OCI-LY7 (cell line): ENCODE results near the gene NACAD. TPM values are rescaled to one million over a fixed set of nuclear protein-coding genes. Genes with fewer than 3 reads are reported as not detected.
"Not testable (repeated sequence)": the region's sequence is repeated elsewhere in the genome, so short reads cannot be mapped to it uniquely, and the experiment has no call there.

ENCODE experiments used
- BruUV-seq: library from RNA; stranded (reverse); fragments of 400-500 nt; replicated peaks from 2 replicates; lab custom pipeline; 2021; lab: Mats Ljungman, UMichigan
- CTCF ChIA-PET: fragments of 300-600 bp; sonication (Branson Sonifier 250); formaldehyde crosslinking; loops from one replicate; lab custom pipeline; 2022; ENCODE audit warnings: antibody characterized with exemption; ENCODE audit not compliant: unreplicated experiment; lab: Charles Lee
- POLR2A ChIA-PET: fragments of 300-600 bp; sonication (Branson Sonifier 250); formaldehyde crosslinking; loops from one replicate; lab custom pipeline; 2022; ENCODE audit warnings: antibody characterized with exemption; lab: Charles Lee
- DNase-seq: peaks from one replicate; pipeline ENCODE4 v3.0.0-alpha.2; 2015; ENCODE audit warnings: low spot score
- H2AFZ ChIP-seq: fragments of 200-600 bp; sonication (generic), shearing (Covaris generic); 2 replicates; pipeline ENCODE4 v1.6.1; 2014; ENCODE audit warnings: mild to moderate bottlenecking, antibody characterized with exemption, low read length, moderate library complexity
- H3K27ac ChIP-seq: fragments of 200-600 bp; sonication (generic); 2 replicates; pipeline ENCODE4 v1.5.1; 2014; ENCODE audit warnings: mixed run types, low read depth, mild to moderate bottlenecking, moderate library complexity, low read length, inconsistent platforms; ENCODE audit not compliant: poor library complexity, severe bottlenecking
- H3K36me3 ChIP-seq: fragments of 200-600 bp; sonication (generic); 2 replicates; pipeline ENCODE4 v1.6.1; 2014; ENCODE audit warnings: mild to moderate bottlenecking, antibody characterized with exemption, low read length, moderate library complexity, mixed read lengths; ENCODE audit not compliant: insufficient read depth
- H3K4me1 ChIP-seq: fragments of 200-600 bp; sonication (generic); 2 replicates; pipeline ENCODE4 v1.5.1; 2014; ENCODE audit warnings: mild to moderate bottlenecking, low read length; ENCODE audit not compliant: insufficient read depth, poor library complexity, severe bottlenecking
- H3K4me2 ChIP-seq: fragments of 200-600 bp; sonication (generic); 2 replicates; pipeline ENCODE4 v1.6.1; 2014; ENCODE audit warnings: mild to moderate bottlenecking, low read length
- H3K4me3 ChIP-seq: fragments of 200-600 bp; sonication (generic); 2 replicates; pipeline ENCODE4 v1.5.1; 2014; ENCODE audit warnings: mild to moderate bottlenecking, low read depth, low read length; ENCODE audit not compliant: poor library complexity, severe bottlenecking
- H3K79me2 ChIP-seq: fragments of 200-600 bp; sonication (generic); 2 replicates; pipeline ENCODE4 v1.6.1; 2016; ENCODE audit warnings: low read depth, mild to moderate bottlenecking, low read length, moderate library complexity, mixed read lengths; ENCODE audit not compliant: insufficient read depth
- H3K9me2 ChIP-seq: fragments of 200-600 bp; sonication (generic); 2 replicates; pipeline ENCODE4 v1.6.1; 2016; ENCODE audit warnings: mild to moderate bottlenecking, low read length, mixed read lengths; ENCODE audit not compliant: insufficient read depth
- H3K9me3 ChIP-seq: fragments of 200-600 bp; sonication (generic); 2 replicates; pipeline ENCODE4 v1.6.1; 2014; ENCODE audit warnings: mild to moderate bottlenecking, mixed run types, low read length, mixed read lengths
- H4K20me1 ChIP-seq: fragments of 200-600 bp; sonication (generic); 2 replicates; pipeline ENCODE4 v1.6.1; 2014; ENCODE audit warnings: mild to moderate bottlenecking, antibody characterized with exemption, low read length, moderate library complexity, mixed read lengths; ENCODE audit not compliant: insufficient read depth
- EZH2phosphoT487 ChIP-seq: fragments of 200-600 bp; sonication (generic); IDR thresholded peaks from 2 replicates; pipeline ENCODE4 v1.6.1; 2018; ENCODE audit warnings: low read depth, borderline replicate concordance, mild to moderate bottlenecking, mixed run types, antibody characterized with exemption, low read length, moderate library complexity, mixed read lengths
- intact Hi-C: fragments of 100-400 bp; cut with micrococcal nuclease; formaldehyde crosslinking; loops from one replicate; pipeline ENCODE4 v1.10.0; 2022; ENCODE audit not compliant: unreplicated experiment
- total RNA-seq, 2 experiments: library from RNA; depleted of rRNA in 1 of 2; stranded (reverse); fragments of >200 nt in 1 of 2; shearing (Covaris generic) in 1 of 2; gene quantifications; 2 replicates each; pipeline ENCODE4 v1.2.3, GENCODE V29; 2014 to 2022
- TF ChIP-seq, protein P1 (sequence below): fragments of 200-600 bp; sonication (generic); conservative IDR thresholded peaks from 2 replicates; pipeline ENCODE4 v1.5.1; 2014; ENCODE audit warnings: mild to moderate bottlenecking, antibody characterized with exemption, low read length, moderate library complexity, mixed read lengths

The NACAD gene
- total RNA-seq, 2 experiments from 2014 or later: not detected

DNA sequence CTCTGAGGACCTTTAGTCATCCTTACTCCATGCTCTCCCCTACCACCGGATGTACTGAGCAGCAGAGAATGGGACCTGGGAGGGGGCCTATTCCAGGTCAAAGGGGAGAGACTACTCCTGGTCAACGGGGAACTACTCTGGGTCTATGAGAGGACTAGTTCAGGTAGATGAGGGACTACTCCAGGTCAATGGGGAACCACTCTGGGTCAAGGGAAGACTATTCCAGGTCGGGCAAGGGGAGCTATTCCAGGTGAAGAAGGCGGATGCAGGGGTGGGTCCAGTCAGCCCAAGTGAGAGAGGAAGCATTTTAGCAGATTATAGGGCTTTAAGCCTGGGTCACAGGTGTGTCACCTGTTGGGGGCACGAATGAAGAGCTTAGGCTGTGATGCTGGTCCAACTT, 53.4 kb downstream of the NACAD start:
- CTCF ChIA-PET: no interaction called here
- Histone ChIP-seq H3K36me3 (peaks cover 83% of the 10 kb centered on the region), H4K20me1 (peaks cover 19% of the 10 kb centered on the region; the same call in 1 of the 2 replicates), H3K9me3 (no peaks in the 10 kb centered on the region), H3K4me2 (peak overlapping the region; percentile 27; the same call in 1 of the 2 replicates), H2AFZ (no peak overlapping the region), H3K79me2 (peaks cover 78% of the 10 kb centered on the region), H3K4me1 (peaks cover 4% of the 10 kb centered on the region), H3K4me3 (no peak overlapping the region), H3K27ac (no peak overlapping the region), H3K9me2 (no peaks in the 10 kb centered on the region)
- no TSS peak for BruUV-seq
- TF ChIP-seq, protein P1, sequence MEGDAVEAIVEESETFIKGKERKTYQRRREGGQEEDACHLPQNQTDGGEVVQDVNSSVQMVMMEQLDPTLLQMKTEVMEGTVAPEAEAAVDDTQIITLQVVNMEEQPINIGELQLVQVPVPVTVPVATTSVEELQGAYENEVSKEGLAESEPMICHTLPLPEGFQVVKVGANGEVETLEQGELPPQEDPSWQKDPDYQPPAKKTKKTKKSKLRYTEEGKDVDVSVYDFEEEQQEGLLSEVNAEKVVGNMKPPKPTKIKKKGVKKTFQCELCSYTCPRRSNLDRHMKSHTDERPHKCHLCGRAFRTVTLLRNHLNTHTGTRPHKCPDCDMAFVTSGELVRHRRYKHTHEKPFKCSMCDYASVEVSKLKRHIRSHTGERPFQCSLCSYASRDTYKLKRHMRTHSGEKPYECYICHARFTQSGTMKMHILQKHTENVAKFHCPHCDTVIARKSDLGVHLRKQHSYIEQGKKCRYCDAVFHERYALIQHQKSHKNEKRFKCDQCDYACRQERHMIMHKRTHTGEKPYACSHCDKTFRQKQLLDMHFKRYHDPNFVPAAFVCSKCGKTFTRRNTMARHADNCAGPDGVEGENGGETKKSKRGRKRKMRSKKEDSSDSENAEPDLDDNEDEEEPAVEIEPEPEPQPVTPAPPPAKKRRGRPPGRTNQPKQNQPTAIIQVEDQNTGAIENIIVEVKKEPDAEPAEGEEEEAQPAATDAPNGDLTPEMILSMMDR: no peak
- TF ChIP-seq EZH2phosphoT487: no peak
- no peak for DNase-seq
- POLR2A ChIA-PET: interaction anchor here (1.1 to 2.1 kb wide), 4 partner anchors 8 to 34 kb away, joined by 3 to 10 read pairs (median 6); no protein-coding TSS in a partner anchor
- intact Hi-C loops: no loop called here

DNA sequence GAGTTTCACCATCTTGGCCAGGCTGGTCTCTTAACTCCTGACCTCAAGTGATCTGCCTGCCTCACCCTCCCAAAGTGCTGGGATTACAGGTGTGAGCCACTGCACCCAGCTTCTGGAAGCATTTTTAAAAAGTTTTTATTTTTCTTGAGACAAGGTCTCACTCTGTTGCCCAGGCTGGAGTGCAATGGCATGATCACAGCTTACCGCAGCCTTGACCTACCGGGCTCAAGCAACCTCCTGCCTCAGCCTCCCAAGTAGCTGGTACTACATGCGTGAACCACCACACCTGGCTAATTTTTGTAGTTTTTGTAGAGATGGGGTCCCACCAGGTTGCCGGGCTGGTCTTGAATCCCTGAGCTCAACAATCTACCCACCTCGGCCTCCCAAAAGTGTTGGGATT, 54.1 kb downstream of the NACAD start:
- not testable (repeated sequence) for BruUV-seq
- POLR2A ChIA-PET: interaction anchor here (1.7 kb wide), 1 partner anchor 13 kb away, joined by 3 read pairs; no protein-coding TSS in a partner anchor

GRCh38 chr7:45033931-45034290, 54.9 kb downstream of the NACAD start:
- Histone ChIP-seq H4K20me1 (peaks cover 19% of the 10 kb centered on the region; the same call in 1 of the 2 replicates), H3K9me3 (no peaks in the 10 kb centered on the region), H3K79me2 (peaks cover 93% of the 10 kb centered on the region), H3K36me3 (peaks cover 83% of the 10 kb centered on the region), H2AFZ (no peak overlapping the region), H3K9me2 (no peaks in the 10 kb centered on the region), H3K4me2 (no peak overlapping the region), H3K27ac (no peak overlapping the region), H3K4me3 (no peak overlapping the region), H3K4me1 (peaks cover 8% of the 10 kb centered on the region)
- no peak for DNase-seq
- ChIA-PET POLR2A (interaction anchor here (1.1 to 1.7 kb wide), 4 partner anchors 12 to 54 kb away, joined by 3 to 7 read pairs (median 3); partner anchors contain the start of gene CCM2), CTCF (no interaction called here)
- intact Hi-C loops: no loop called here
- TF ChIP-seq EZH2phosphoT487: no peak
- TF ChIP-seq, protein P1: no peak
- no TSS peak for BruUV-seq

More for the DNA sequence above, 54.1 kb downstream of the NACAD start:
- Histone ChIP-seq H3K36me3 (peaks cover 83% of the 10 kb centered on the region), H4K20me1 (peaks cover 19% of the 10 kb centered on the region; the same call in 1 of the 2 replicates), H3K79me2 (peaks cover 85% of the 10 kb centered on the region)
- DNase-seq, intact Hi-C loops, H3K27ac ChIP-seq, H2AFZ ChIP-seq, CTCF ChIA-PET, H3K4me1 ChIP-seq, H3K9me3 ChIP-seq, H3K4me2 ChIP-seq, H3K9me2 ChIP-seq, H3K4me3 ChIP-seq: not testable (repeated sequence)
